GM11168 (cell line): ENCODE data around the gene TCF25.
"Not testable (repeated sequence)": the region's sequence is repeated elsewhere in the genome, so short reads cannot be mapped to it uniquely, and the experiment has no call there.

Source experiments
- in situ Hi-C: fragments of 300-500 bp; cut with MboI; formaldehyde crosslinking; loops from one replicate; pipeline ENCODE4 v1.12.0; 2022; ENCODE audit warnings: low sequenced_read_pairs; ENCODE audit not compliant: unreplicated experiment

TCF25 gene

GRCh38 chr16:89873972-89874689 lies 739 bp downstream of the TCF25 start:
- in situ Hi-C loops = no loop called here

DNA sequence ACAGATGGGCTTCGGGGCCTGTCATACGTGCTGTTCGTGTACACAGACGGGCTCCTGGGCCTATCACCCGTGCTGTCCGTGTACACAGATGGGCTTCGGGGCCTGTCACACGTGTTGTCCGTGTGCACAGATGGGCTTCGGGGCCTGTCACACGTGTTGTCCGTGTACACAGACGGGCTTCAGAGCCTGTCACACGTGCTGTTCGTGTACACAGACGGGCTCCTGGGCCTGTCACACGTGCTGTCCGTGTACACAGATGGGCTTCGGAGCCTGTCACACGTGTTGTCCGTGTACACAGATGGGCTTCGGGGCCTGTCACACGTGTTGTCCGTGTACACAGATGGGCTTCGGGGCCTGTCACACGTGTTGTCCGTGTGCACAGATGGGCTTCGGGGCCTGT lies 5.7 kb downstream of the TCF25 start:
- in situ Hi-C loops = not testable (repeated sequence)

DNA sequence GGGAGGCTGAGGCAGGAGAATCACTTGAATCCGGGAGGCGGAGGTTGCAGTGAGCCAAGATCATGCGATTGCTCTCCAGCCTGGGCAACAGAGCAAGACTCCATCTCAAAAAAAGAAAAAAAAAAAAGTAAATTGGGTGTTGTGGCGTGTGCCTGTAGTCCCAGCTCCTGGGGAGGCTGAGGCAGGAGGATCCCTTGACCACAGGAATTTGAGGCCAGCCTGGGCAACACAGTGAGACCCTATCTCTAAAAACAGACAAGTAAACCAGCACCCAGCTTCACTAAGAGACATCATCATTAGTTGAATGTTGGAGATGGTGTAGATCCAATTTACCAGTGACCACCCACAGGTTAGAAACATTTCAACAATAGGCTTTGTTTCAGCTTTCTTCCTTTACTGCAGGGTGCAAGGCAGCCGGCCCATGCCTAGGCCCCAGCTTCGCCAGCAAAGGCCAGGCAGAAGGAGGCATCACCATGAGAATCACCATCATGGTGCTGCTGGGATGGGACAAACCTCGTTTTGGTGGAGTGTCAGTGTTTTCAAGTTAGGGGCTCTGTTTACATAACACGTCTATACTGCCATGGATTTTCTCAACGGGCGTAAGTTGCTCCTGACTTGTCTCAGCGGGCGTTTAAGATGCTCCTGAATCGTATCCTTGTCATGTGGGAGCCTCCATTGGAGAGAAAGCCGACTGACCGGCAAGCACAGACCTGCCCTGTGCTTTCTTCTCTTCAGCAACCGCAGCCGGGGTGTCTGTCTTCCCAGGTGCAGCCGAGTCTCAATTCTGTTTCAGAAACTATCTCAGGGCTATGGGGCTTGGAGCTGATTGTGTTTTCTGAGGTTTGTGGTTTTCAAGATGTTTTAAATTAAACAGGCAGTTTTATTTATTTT lies 7.3 kb downstream of the TCF25 start:
- in situ Hi-C loops = no loop called here

- in situ Hi-C loops = no loop called here
Measured at GRCh38 chr16:89881368-89881730, 8.0 kb downstream of the TCF25 start.

DNA sequence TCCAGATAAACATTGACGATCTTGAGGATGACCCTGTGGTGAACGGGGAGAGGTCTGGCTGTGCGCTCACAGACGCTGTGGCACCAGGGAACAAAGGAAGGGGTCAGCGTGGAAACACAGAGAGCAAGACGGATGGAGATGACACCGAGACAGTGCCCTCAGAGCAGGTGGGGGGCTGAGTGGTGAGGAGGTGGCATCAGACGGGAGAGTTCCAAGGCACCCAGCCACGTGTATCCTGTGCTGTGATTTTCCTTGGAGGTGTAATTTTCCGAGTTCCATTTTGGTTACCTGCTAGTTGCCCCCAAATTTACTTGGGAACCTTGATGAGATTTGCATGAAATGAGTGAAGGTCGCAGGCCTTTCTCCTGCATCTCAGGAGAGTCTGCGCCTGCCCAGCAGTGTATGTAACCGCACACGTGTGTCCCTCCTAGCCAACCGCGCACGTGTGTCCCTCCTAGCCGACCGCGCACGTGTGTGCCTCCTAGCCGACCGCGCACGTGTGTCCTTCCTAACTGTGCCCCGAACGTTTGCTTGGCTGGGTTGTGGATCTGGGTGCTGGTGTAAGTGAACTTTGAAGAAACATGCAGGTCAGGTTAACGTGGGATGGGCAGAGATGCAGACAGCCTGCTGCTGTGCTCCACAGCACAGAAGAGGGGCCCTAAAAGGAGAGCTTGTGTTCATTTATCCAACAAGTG lies 10.1 kb downstream of the TCF25 start:
- in situ Hi-C loops = no loop called here

DNA sequence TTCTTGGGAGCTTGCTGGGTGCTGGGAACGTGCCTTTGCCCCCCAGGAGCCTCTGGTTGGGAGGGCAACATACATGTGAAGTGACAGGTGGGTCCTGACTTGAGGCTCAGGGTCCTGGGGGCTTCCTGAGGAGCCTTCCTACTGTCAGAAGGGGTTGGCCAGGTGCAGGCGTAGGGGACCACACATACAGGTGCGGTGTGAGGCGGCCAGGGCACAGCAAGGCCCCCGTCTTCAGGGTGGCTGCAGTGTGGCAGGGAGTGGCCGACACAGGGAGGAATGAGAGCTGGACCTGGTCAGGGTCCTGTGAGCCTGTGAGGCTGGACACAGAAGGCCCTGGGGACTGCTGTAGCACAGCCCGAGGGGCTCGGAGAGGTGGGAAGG lies 10.6 kb downstream of the TCF25 start:
- in situ Hi-C loops = no loop called here

GRCh38 chr16:89887243-89887642 lies 13.9 kb downstream of the TCF25 start:
- in situ Hi-C loops = no loop called here

GRCh38 chr16:89890200-89890599 lies 16.8 kb downstream of the TCF25 start:
- in situ Hi-C loops = no loop called here

DNA sequence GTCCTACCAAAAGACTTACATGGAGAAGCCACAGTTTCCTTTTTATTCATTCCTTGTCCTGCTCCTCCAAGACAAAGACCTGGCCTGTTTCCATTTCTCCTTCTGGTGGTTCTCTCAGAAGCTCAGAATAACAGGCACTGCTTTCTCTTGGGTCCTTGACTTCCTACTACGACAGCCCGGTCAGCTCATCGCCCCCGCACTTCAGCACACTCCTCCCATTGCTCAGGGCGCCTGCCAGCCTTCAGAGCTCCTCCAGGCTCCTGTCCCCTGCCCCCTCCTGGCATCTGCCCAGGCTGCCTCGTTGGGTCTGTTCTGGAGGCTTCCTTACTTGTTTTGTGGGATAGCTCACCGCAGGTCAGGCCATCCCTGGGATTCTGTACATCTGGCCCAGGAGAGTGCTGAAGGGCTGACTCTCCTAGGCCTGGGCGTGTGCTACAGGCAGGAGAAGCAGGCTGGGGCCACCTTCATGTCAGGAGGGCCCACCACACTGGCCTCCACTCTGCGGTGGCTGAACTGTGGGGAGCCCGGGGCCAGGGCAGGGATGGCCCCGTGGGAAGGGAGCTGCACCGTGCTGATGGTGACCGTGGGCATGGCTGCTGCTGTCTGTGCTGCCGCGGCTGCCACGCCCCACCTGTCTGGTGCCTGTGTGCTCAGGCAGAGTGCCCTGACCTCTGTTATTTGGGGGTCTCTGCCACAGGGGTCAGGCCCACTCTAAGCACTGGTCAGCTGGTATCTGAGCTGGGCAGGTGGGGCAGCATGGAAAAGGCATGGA lies 17.7 kb downstream of the TCF25 start:
- in situ Hi-C loops = no loop called here

GRCh38 chr16:89892055-89892630 lies 18.8 kb downstream of the TCF25 start:
- in situ Hi-C loops = no loop called here

- in situ Hi-C loops = no loop called here
Measured at GRCh38 chr16:89892635-89893034, 19.2 kb downstream of the TCF25 start.

DNA sequence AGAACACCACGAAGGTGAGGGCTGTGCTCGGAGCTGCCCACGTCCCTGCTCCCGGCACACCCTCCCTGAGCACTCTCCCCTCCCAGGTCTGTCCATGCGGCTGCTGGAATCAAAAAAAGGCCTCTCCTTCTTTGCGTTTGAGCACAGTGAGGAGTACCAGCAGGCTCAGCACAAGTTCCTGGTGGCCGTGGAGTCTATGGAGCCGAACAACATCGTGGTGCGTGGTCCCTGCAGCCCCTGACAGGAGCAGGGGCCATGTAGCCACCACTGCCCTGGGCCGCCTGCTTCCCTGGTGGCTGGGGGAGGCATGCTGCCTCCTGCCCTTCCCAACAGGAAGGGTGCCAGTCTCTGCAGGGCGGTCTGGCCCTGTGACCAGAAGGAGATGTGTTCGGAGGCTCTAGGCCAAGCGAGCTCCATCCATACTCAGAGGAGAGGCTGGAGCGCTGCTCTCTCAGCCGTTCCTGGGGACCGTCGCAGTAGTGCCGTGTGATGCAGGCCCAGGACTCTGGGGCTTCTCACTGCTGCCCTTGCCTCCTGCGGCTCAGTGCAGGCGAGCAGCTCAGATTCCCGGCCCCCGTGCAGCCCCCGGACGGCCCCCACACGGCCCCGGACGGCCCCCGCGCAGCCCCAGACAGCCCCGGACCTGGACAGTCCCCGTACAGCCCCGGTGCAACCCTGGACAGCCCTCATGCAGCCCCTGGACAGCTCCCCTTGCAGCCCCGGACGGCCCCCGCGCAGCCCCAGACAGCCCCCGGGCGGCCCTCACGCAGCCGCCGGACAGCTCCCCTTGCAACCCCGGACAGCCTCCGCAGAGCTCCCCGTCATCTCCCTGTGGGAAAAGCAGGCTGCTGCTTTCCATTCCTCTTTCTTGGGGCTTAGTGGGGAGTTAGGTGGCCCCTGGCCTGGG lies 20.5 kb downstream of the TCF25 start:
- in situ Hi-C loops = no loop called here

- in situ Hi-C loops = no loop called here
Measured at GRCh38 chr16:89895482-89896250, 22.3 kb downstream of the TCF25 start.

GRCh38 chr16:89897204-89897603 lies 23.8 kb downstream of the TCF25 start:
- in situ Hi-C loops = no loop called here

DNA sequence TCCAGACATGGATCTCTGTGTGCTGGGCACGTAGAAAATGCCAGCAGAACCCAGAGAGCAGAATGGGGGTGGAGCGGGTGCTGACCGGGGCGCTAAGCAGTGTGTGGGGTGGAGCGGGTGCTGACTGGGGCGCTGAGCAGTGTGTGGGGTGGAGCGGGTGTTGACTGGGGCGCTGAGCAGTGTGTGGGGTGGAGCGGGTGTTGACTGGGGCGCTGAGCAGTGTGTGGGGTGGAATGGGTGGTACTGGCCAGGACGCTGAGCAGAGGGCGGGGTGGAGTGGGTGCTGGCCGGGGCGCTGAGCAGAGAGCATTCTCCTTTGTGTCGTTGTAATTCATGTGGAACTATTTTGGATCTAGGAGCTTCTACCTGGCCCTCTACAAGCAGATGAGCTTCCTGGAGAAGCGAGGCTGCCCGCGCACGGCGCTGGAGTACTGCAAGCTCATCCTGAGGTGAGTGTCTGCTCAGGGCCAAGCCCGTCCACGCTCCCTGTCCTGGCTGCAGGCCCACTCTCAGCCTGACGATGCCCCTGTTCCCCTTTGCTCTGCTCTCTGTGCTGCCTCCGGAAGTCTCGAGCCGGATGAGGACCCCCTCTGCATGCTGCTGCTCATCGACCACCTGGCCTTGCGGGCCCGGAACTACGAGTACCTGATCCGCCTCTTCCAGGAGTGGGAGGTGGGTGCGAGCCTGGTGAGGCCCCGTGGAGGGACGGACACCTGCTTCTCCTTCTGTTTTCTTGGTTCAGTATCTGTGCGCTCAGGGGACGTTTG lies 25.0 kb downstream of the TCF25 start:
- in situ Hi-C loops = no loop called here

GRCh38 chr16:89899879-89900481 lies 26.6 kb downstream of the TCF25 start:
- in situ Hi-C loops = no loop called here

DNA sequence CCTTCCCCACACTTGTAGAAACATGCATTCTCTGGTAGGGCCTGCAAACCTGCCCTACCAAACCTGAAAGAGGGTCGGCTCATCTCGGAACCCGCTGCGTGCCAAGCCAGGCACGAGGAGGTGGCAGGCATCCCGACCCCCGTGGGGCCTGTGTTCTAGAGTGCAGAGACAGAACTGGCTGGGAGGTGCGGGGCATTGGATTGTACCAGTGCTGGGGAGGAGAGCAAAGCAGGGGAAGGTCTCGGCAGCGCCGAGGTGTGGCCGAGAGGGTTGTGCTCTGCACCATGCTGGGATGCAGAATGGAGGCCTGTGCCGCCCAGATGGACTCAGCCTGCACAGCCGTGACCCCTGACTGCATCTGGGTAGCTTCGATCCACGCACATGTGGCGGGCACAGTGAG lies 27.5 kb downstream of the TCF25 start:
- in situ Hi-C loops = no loop called here
